IPS DF 6.9 (cell line): ENCODE data around the gene HGS.
"Not testable (repeated sequence)": the region's sequence is repeated elsewhere in the genome, so short reads cannot be mapped to it uniquely, and the experiment has no call there.

Experiments used
- DNase-seq: peaks from one replicate; pipeline ENCODE4 v3.0.0-alpha.2; 2013; ENCODE audit warnings: low read depth, low spot score
- H3K27ac ChIP-seq: one replicate; pipeline ENCODE4 v1.5.1; 2013; ENCODE audit warnings: low read length, control low read depth
- H3K27me3 ChIP-seq: 2 replicates; pipeline ENCODE4 v1.6.1; 2013; ENCODE audit warnings: mild to moderate bottlenecking, low read length; ENCODE audit not compliant: control insufficient read depth, insufficient read depth
- H3K36me3 ChIP-seq: 2 replicates; pipeline ENCODE4 v1.6.1; 2013; ENCODE audit warnings: low read length; ENCODE audit not compliant: control insufficient read depth, insufficient read depth
- H3K4me1 ChIP-seq: 2 replicates; pipeline ENCODE4 v1.6.1; 2013; ENCODE audit warnings: low read length; ENCODE audit not compliant: control insufficient read depth, insufficient read depth
- H3K4me3 ChIP-seq: 2 replicates; pipeline ENCODE4 v1.5.1; 2013; ENCODE audit warnings: mild to moderate bottlenecking, low read length
- H3K9me3 ChIP-seq: 2 replicates; pipeline ENCODE4 v1.6.1; 2013; ENCODE audit warnings: low read length, inconsistent platforms; ENCODE audit not compliant: control insufficient read depth, insufficient read depth
- WGBS: extraction: QIAGEN DNeasy Blood & Tissue Kit; methylation state at CpG from one replicate; pipeline ENCODE4 v1.1.7; 2013; ENCODE audit warnings: mixed read lengths, missing lambda C conversion rate; ENCODE audit not compliant: insufficient read length, insufficient coverage; 5-methylcytosine and 5-hydroxymethylcytosine counted together

Gene HGS

DNA sequence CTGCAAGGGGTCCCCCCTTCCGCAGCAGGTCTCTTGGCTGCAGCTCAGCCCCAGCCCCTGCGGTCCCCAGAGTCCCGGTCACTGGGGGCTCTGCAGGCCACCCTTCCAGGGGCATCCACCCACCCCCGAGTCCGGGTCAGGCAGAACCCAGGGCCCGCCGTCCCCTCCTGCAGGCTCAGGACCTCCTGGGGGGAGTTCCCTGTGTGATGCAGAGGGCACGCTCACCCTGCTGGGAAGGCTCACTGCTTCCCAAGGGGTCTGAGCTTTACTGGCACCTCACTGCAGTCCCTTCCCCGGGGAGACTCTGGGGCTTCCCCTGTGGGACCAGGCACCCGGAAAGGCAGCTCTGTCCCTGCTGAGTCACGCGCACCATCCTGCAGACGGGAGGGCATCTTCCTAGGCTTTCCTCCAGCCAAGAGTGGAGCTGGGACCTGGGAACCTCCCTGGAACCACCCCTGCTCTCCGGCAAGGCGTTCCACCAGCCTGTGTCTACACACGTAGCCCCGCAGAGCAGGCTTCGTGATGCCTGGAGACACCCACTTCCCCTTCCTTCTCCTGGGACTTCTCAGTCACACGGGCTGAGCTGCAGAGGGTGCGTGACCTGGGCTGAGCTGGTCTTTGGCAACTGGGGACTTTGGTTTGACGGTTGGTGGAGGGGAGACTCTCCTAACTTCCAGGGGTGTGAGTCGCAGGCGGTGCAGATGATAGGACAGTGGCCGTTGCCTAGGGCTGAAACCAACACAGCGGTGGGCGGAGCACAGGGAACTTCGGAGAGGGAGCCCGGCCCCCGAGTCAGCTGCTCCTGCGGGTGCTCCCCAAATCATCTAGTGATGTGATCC, 51.7 kb downstream of the HGS start:
- no peaks in the 10 kb centered on the region for H3K4me1 ChIP-seq
- no CpG with 5 or more reads among the region's 30 CpGs for WGBS
- no peaks in the 10 kb centered on the region for H3K36me3 ChIP-seq
- DNase-seq = no peak
- no peak overlapping the region for H3K27ac ChIP-seq
- H3K4me3 ChIP-seq = no peak overlapping the region
- no peaks in the 10 kb centered on the region for H3K27me3 ChIP-seq
- no peaks in the 10 kb centered on the region for H3K9me3 ChIP-seq

DNA sequence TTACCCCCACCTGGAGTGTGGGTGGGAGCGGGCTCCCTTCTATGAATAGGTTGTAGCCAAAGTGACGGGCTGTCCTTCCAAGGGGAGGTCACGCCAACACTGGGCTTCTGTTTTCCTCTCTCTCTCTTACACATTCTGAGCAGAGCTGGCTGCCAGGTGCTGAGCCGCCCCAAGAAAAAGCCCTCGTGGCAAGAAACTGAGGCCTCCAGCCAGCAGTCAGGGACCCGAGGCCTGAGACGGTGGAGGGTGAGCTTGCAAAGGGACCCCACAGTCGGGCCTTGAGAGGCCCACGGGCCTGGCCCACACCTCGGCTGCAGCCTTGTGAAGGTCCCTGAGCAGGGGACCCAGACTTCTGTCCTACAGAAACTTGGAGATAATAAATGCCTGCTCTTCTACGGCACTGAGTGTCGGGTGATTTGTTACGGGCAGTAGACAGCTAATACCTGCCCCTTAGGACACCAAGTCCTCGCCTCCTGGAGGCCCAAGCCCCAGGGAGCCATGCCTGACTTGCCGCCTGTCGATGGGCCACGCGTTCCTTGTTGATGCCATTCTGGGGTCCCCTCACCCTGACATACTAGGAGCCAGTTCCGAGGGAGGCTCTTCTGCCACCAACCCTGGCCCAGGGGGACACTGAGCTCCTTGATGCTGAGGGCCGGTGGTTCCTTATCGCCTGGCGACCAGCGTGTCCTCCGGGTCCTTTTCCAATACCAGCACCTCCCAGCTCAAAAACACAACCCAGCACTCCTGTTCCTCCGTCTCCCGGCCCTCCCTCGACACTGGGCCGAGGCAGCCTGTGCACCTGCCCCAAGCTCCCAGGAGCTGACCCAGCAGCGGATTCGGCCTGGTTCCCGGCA, 54.4 kb downstream of the HGS start:
- DNase-seq = no peak
- Histone ChIP-seq H3K27me3 (no peaks in the 10 kb centered on the region), H3K36me3 (no peaks in the 10 kb centered on the region), H3K27ac (no peak overlapping the region), H3K9me3 (no peaks in the 10 kb centered on the region), H3K4me1 (peaks cover 1% of the 10 kb centered on the region; the same call in 1 of the 2 replicates), H3K4me3 (no peak overlapping the region)
- no CpG with 5 or more reads among the region's 31 CpGs for WGBS

DNA sequence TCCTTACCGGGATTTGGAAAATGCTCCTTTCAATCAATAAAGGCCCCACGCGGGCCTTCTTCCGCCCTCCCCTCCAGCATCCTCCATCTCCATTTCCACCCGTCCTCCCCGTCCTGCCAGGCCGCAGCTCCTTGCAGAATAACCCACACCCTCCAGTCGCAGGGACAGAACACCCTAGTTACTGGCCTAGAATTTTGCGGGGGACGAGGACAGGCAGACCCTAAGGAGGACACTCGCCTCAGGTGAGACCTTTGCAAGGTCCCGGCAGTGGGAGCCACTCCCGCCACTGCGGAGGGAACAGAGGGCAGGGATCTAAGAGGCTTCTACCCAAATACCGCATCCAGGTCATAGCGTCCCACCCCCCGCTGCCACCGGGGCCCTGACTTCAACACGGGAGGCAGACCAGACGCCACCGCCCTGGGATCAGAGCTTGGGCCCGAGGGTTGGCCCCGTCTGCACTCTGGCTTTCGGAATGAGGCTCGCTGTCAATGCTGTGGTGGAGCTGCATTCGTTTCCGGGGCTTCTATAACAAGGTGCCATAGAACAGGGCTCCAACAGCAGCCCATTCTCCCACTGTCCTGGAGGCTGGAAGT, 55.1 kb downstream of the HGS start:
- no peak overlapping the region for H3K4me3 ChIP-seq
- DNase-seq = no peak
- no peaks in the 10 kb centered on the region for H3K27me3 ChIP-seq
- no peak overlapping the region for H3K27ac ChIP-seq
- no peaks in the 10 kb centered on the region for H3K36me3 ChIP-seq
- no CpG with 5 or more reads among the region's 27 CpGs for WGBS
- H3K9me3 ChIP-seq = no peaks in the 10 kb centered on the region
- H3K4me1 ChIP-seq = peaks cover 1% of the 10 kb centered on the region; the same call in 1 of the 2 replicates

DNA sequence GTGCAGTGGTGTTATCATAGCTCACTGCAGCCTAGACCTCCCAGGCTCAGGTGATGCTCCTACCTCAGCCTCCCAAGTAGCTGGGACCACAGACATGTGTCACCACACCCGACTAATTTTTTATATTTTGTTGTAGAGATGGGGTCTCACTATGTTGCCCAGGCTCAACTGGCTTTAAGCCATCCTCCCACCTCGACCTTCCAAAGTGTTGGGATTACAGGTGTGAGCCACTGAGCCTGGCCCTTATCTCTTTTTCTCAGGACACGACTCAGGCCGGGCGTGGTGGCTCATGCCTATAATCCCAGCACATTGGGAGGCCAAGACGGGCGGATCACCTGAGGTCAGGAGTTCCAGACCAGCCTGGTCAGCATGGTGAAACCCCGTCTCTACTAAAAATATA, 55.8 kb downstream of the HGS start:
- not testable (repeated sequence) for H3K36me3 ChIP-seq, H3K9me3 ChIP-seq, H3K27me3 ChIP-seq, H3K4me3 ChIP-seq, H3K4me1 ChIP-seq, DNase-seq, H3K27ac ChIP-seq
- WGBS = no CpG with 5 or more reads among the region's 8 CpGs

DNA sequence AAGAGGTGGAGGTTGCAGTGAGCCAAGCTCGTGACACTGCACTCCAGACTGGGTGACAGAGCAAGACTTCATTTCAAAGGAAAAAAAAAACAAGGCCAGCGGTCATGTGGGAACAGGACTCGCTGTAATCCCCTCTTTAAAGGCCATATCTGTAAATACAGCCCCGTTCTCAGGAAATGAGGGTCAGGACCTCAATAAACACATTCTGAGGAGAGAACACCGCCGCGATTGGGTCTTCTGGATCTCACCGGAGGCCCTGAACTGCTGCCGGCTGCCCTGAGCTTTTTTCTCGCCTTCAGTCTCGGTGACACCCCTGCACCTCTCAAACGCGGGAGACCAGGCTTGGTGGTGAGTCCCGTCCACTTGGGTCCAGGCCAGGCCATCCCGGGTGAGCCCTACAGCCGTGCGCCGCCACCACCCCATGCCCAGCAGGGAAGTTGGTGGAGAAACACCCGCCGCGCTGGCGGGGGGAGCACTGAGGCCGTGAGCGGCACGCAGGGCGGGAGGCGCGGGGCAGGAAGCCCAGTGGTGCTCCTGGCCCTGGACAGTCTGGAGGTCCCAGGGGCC, 56.7 kb downstream of the HGS start:
- no CpG with 5 or more reads among the region's 28 CpGs for WGBS

DNA sequence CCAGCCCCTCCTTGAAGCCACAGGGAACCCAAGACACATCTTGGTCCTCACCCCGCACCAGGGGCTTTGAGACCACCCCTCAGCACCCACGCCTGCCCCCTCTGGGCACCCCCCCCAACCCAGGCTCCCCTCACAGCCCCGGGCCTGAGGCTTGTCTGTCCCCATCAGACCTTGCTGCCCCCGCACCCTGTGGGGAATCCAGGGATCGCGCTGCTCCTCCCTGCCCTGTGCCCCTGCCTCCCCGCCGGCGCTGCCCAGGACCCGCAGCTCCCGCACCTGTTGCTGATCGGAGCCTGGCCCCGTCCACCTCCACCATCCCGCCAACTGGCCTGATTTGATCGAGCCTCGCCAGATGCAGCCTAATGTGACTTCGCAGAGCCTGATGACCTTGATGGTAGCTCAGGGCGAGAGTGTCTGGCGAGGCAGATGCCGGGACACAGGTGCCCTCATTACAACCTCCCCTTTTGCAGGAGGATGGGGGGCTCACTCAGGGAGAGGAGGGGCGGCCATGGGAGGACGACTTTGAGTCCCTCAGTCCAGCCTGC, 57.3 kb downstream of the HGS start:
- H3K27ac ChIP-seq = no peak overlapping the region
- DNase-seq = no peak
- no peaks in the 10 kb centered on the region for H3K27me3 ChIP-seq
- H3K4me3 ChIP-seq = no peak overlapping the region
- H3K9me3 ChIP-seq = no peaks in the 10 kb centered on the region
- no CpG with 5 or more reads among the region's 22 CpGs for WGBS
- H3K4me1 ChIP-seq = peaks cover 1% of the 10 kb centered on the region; the same call in 1 of the 2 replicates
- H3K36me3 ChIP-seq = no peaks in the 10 kb centered on the region

More for the DNA sequence above, 56.7 kb downstream of the HGS start:
- H3K27ac ChIP-seq = no peak overlapping the region
- no peaks in the 10 kb centered on the region for H3K9me3 ChIP-seq
- H3K4me1 ChIP-seq = peaks cover 1% of the 10 kb centered on the region; the same call in 1 of the 2 replicates
- no peaks in the 10 kb centered on the region for H3K36me3 ChIP-seq
- H3K27me3 ChIP-seq = no peaks in the 10 kb centered on the region
- DNase-seq = no peak
- no peak overlapping the region for H3K4me3 ChIP-seq

DNA sequence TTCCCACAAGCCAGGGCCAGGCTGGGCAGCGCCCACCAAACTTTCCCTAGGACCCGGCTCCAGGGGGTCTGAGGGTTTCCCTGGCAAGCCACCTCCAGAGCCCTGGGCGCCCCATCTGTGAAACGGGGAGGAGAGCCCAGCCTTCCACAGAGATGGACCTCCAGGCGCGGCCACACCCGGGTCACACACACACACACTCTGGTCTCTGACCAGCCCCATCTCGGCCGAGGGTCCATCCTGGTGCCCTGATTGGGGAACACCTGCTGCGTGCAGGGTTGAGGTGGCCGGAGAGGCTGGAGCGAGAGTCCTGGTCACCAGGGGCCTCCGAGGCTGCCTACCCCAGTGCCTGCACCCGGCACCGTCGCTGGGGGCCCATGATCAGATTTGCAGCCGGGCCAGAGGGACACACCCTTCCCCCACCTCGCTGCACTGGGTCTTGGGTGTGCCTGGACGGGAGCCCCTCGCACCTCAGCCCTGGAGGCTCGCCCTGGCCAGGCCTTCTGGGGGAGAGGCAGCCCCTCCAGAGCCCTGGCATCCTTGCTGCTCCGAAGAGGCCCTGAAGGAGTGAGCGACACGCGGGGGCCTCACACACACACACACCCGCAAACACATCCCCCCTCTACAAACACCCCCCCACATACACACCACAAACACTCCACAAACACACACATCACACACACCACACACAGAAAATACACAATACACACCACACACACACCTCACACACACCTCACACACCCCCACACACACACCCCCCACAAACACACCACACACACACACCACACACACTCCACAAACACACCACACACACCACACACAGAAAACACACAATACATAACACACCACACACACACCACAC, 58.0 kb downstream of the HGS start:
- Histone ChIP-seq H3K27me3 (no peaks in the 10 kb centered on the region), H3K27ac (no peak overlapping the region), H3K36me3 (no peaks in the 10 kb centered on the region), H3K4me3 (no peak overlapping the region), H3K4me1 (peaks cover 1% of the 10 kb centered on the region; the same call in 1 of the 2 replicates), H3K9me3 (no peaks in the 10 kb centered on the region)
- DNase-seq = no peak
- no CpG with 5 or more reads among the region's 26 CpGs for WGBS
